Measurements from ENCODE around the gene FBXL14. TPM values are rescaled to one million over a fixed set of nuclear protein-coding genes. Genes with fewer than 3 reads are reported as not detected.

The FBXL14 gene, protein sequence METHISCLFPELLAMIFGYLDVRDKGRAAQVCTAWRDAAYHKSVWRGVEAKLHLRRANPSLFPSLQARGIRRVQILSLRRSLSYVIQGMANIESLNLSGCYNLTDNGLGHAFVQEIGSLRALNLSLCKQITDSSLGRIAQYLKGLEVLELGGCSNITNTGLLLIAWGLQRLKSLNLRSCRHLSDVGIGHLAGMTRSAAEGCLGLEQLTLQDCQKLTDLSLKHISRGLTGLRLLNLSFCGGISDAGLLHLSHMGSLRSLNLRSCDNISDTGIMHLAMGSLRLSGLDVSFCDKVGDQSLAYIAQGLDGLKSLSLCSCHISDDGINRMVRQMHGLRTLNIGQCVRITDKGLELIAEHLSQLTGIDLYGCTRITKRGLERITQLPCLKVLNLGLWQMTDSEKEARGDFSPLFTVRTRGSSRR
- 28.0 and 33.7 TPM in 2 replicates for total RNA-seq
- long read RNA-seq: 0 reads

DNA sequence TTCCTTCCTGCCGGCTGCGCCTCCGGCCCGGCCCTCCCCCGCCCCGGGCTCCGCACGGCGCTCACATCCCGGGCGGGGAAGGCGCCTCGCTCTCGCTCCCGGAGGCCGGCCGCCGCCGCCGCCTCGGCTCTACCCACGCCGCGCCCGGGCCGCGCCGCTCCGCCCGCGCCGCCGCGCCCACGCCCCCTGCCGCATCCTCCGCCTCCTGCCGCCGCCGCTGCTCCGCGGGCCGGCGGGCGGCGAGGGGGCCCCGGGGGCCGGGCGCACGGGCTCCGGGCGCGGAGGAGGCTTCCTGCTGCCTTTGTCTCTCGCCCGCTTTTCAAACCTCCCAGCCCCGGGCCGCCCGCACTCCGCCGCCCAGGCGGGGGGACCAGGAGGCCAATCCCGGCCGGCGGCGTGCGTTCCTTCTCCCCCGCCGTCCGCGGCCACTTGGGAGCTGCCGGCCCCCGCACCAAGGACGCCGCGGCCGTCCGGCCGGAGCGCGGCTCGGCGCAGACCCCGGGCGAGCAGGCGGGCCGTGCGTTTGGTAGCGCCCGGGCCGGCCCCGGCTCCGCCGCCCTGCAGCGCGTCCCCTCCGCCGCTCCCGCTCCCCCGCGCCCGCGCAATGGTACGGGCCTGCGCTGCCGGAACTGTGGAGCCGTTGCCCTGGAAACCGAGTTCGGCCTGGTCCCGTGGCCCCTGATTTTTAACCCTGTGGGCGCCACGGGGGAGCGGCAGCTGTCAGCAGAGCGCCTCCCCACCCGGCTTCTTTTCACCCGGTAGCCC lies at the start of gene FBXL14:
FBXL14 (minus strand) TSS at position 321 of the 765 bp plus-strand sequence. CDS start 515 bp downstream, outside the sequence.
- H3K27me3 Mint-ChIP-seq (ENCODE audit: low read depth): peaks cover 6% of the 10 kb centered on the region
- TF ChIP-seq, protein P1, sequence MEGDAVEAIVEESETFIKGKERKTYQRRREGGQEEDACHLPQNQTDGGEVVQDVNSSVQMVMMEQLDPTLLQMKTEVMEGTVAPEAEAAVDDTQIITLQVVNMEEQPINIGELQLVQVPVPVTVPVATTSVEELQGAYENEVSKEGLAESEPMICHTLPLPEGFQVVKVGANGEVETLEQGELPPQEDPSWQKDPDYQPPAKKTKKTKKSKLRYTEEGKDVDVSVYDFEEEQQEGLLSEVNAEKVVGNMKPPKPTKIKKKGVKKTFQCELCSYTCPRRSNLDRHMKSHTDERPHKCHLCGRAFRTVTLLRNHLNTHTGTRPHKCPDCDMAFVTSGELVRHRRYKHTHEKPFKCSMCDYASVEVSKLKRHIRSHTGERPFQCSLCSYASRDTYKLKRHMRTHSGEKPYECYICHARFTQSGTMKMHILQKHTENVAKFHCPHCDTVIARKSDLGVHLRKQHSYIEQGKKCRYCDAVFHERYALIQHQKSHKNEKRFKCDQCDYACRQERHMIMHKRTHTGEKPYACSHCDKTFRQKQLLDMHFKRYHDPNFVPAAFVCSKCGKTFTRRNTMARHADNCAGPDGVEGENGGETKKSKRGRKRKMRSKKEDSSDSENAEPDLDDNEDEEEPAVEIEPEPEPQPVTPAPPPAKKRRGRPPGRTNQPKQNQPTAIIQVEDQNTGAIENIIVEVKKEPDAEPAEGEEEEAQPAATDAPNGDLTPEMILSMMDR (conservative IDR thresholded peaks at IDR 0.05): no peak
- H3K36me3 Mint-ChIP-seq (ENCODE audit: low read depth): peaks cover 6% of the 10 kb centered on the region
- no peaks in the 10 kb centered on the region for H3K9me3 Mint-ChIP-seq
- H3K4me1 Mint-ChIP-seq: peaks cover 60% of the 10 kb centered on the region
- DNase-seq (ENCODE audit: low read depth, low spot score): peak; percentile 89
- H3K4me3 Mint-ChIP-seq: peak within 1 kb of the TSS; percentile 90
- H3K27ac Mint-ChIP-seq (ENCODE audit: unreplicated experiment): peak within 1 kb of the TSS; percentile 64

DNA sequence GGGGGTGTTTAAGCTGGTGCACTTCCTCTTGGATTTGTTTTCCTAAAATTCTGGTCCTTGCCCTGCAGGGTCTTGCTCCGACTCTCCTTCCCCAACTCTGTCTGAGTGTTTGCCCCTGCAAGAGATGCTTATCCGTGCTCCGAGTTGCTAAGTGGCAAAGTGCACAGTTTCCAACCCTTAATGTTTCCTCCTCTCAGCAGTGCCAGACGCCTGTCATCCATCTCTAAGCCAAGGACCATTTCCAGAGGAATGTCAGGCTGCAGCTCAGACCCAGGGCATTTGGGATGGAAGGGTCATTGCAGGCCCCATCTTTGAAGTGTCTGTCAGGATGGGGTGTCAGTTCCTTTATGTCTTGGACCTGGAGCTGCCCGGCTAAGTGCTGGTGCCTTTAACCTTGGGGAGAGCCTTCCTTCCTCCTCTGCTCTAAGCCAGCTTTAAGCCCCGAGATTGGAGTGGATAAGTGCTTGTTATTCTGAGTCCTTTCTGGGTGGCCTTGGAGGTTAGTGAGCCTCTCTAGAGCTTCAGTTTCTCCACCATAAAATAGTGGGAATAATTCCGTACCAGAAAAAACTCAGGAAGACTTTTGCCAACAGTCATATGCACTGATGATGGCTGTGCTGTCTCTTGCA lies 49.6 kb upstream of the FBXL14 start:
- H3K27me3 Mint-ChIP-seq (ENCODE audit: low read depth): no peaks in the 10 kb centered on the region
- H3K36me3 Mint-ChIP-seq (ENCODE audit: low read depth): no peaks in the 10 kb centered on the region
- peaks cover 14% of the 10 kb centered on the region for H3K4me1 Mint-ChIP-seq
- no peaks in the 10 kb centered on the region for H3K9me3 Mint-ChIP-seq
- DNase-seq (ENCODE audit: low read depth, low spot score): no peak
- TF ChIP-seq, protein P1 (conservative IDR thresholded peaks at IDR 0.05): no peak
- H3K27ac Mint-ChIP-seq (ENCODE audit: unreplicated experiment): peak overlapping the region; percentile 35
- no peak overlapping the region for H3K4me3 Mint-ChIP-seq

DNA sequence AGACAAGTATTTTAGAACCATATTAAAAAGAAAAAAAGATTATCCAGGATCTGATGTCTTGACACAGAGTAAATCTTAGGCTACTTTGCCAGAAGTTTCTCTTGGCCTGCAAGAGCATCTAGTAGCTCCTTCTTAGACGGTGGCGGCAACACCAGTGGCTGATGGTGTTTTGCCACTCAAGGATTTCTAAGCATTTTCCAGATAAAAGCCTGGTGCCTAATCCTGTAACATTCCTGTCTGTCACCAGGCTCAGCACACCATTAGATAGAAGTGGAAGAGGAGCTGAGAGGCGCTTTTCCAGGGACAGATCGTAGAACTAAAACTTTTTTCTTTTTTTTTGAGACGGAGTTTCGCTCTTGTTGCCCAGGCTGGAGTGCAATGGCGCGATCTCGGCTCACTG lies 48.7 kb upstream of the FBXL14 start:
- Mint-ChIP-seq H3K4me3 (no peak overlapping the region), H3K4me1 (peaks cover 14% of the 10 kb centered on the region), H3K36me3 (ENCODE audit: low read depth) (no peaks in the 10 kb centered on the region), H3K9me3 (no peaks in the 10 kb centered on the region), H3K27ac (ENCODE audit: unreplicated experiment) (no peak overlapping the region), H3K27me3 (ENCODE audit: low read depth) (no peaks in the 10 kb centered on the region)
- TF ChIP-seq, protein P1 (conservative IDR thresholded peaks at IDR 0.05): no peak
- no peak for DNase-seq (ENCODE audit: low read depth, low spot score)

DNA sequence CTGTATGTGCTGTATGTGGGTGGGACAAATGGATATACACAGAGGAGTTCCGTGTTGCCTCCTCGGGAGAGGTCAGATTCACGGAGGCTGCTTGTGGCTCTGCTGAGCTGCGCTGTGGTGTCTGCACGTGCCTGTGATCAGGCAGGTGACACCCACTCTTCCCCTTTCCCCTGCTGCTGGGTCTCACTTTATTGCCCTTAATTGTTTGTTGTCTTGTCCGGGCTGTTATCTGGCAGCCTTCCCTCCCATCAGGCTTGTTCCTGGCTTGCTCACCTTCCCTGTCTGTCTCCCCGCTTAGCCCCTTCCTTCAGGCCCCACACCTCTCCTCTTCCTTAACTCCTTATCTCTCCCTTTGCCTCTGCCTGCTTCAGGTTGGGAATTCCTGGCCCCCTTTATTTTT lies 48.1 kb upstream of the FBXL14 start:
- Mint-ChIP-seq H3K4me1 (peaks cover 14% of the 10 kb centered on the region), H3K27ac (ENCODE audit: unreplicated experiment) (peak overlapping the region; percentile 40), H3K27me3 (ENCODE audit: low read depth) (no peaks in the 10 kb centered on the region), H3K9me3 (no peaks in the 10 kb centered on the region), H3K36me3 (ENCODE audit: low read depth) (no peaks in the 10 kb centered on the region), H3K4me3 (no peak overlapping the region)
- DNase-seq (ENCODE audit: low read depth, low spot score): no peak
- TF ChIP-seq, protein P1 (conservative IDR thresholded peaks at IDR 0.05): no peak
